Mesendoderm (in vitro differentiated cells): ENCODE results near the gene ELP5.
A peak's percentile ranks its signal among the peaks of the same experiment; 100 is the strongest.

Source experiments
- DNase-seq: peaks from one replicate; pipeline ENCODE4 v3.0.0; 2013
- H2AK5ac ChIP-seq: 2 replicates; pipeline ENCODE4 v1.6.1; 2013; ENCODE audit warnings: low read length, inconsistent platforms
- H2BK120ac ChIP-seq: 2 replicates; pipeline ENCODE4 v1.6.1; 2013; ENCODE audit warnings: low read depth, mild to moderate bottlenecking, low read length, moderate library complexity, mixed read lengths
- H2BK15ac ChIP-seq: replicated peaks from 2 replicates; pipeline ENCODE4 v1.6.1; 2013; ENCODE audit warnings: low read depth, mild to moderate bottlenecking, moderate library complexity
- H2BK5ac ChIP-seq: 2 replicates; pipeline ENCODE4 v1.6.1; 2013; ENCODE audit warnings: low read length, inconsistent platforms
- H3K18ac ChIP-seq: 2 replicates; pipeline ENCODE4 v1.6.1; 2013; ENCODE audit warnings: mild to moderate bottlenecking, low read length, mixed read lengths
- H3K23ac ChIP-seq: one replicate; pipeline ENCODE4 v1.6.1; 2013; ENCODE audit warnings: low read length
- H3K27ac ChIP-seq: 2 replicates; pipeline ENCODE4 v1.5.1; 2013; ENCODE audit warnings: low read depth, mild to moderate bottlenecking, inconsistent platforms, low read length, moderate library complexity
- H3K27me3 ChIP-seq: 2 replicates; pipeline ENCODE4 v1.6.1; 2013; ENCODE audit warnings: low read length, control low read depth, mild to moderate bottlenecking, inconsistent platforms; ENCODE audit not compliant: insufficient read depth, poor library complexity
- H3K36me3 ChIP-seq: 2 replicates; pipeline ENCODE4 v1.6.1; 2013; ENCODE audit warnings: low read length, inconsistent platforms; ENCODE audit not compliant: control insufficient read depth, insufficient read depth
- H3K4ac ChIP-seq: one replicate; pipeline ENCODE4 v1.6.1; 2013; ENCODE audit warnings: low read depth, mild to moderate bottlenecking, low read length, moderate library complexity
- H3K4me1 ChIP-seq: 2 replicates; pipeline ENCODE4 v1.6.1; 2013; ENCODE audit warnings: low read depth, low read length, inconsistent platforms; ENCODE audit not compliant: control insufficient read depth
- H3K4me2 ChIP-seq: 2 replicates; pipeline ENCODE4 v1.6.1; 2013; ENCODE audit warnings: low read length
- H3K4me3 ChIP-seq: 2 replicates; pipeline ENCODE4 v1.5.1; 2013; ENCODE audit warnings: mild to moderate bottlenecking, low read length
- H3K56ac ChIP-seq: one replicate; pipeline ENCODE4 v1.6.1; 2013; ENCODE audit warnings: low read length
- H3K79me1 ChIP-seq: 2 replicates; pipeline ENCODE4 v1.6.1; 2013; ENCODE audit warnings: low read length, inconsistent platforms
- H3K79me2 ChIP-seq: 2 replicates; pipeline ENCODE4 v1.6.1; 2013; ENCODE audit warnings: mild to moderate bottlenecking, low read length; ENCODE audit not compliant: control insufficient read depth, insufficient read depth
- H3K9ac ChIP-seq: 2 replicates; pipeline ENCODE4 v1.6.1; 2013; ENCODE audit warnings: low read length, inconsistent platforms
- H4K5ac ChIP-seq: one replicate; pipeline ENCODE4 v1.6.1; 2013; ENCODE audit warnings: low read length
- H4K8ac ChIP-seq: one replicate; pipeline ENCODE4 v1.6.1; 2013; ENCODE audit warnings: low read depth, mild to moderate bottlenecking, control low read depth, low read length, moderate library complexity
- WGBS: extraction: QIAGEN DNeasy Blood & Tissue Kit; methylation state at CpG from one replicate; pipeline ENCODE4 v1.1.7; 2013; ENCODE audit warnings: low lambda C conversion rate, missing lambda C conversion rate; ENCODE audit not compliant: insufficient coverage; ENCODE audit errors: extremely low coverage; 5-methylcytosine and 5-hydroxymethylcytosine counted together

ELP5 gene

DNA sequence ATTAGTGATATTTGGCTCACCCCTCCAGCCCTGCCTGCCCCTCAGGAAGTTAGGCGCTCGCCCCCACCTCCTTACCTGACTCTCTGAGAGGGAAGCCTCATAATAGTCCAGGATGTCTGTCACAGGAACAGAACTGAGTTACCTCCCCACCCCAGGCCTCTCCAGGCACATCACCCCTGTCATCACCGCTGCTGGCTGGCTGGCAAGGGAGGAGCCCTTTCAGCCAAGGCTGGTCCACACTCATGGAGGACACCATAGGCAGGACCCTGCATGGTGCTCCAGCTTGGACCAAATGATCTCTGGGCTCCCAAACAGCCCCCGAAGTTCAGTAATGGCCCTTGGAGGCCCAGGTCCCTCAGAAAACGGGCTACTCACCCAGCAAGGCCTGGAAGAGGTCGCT is 33.8 kb upstream of the ELP5 start:
- peaks cover 14% of the 10 kb centered on the region for H3K4me1 ChIP-seq
- peak overlapping the region; percentile 88 for H2AK5ac ChIP-seq
- H4K5ac ChIP-seq, result no peak overlapping the region
- H3K27ac ChIP-seq, result no peak overlapping the region
- DNase-seq, result no peak
- H3K56ac ChIP-seq, result peak overlapping the region; percentile 75
- no peak overlapping the region for H4K8ac ChIP-seq
- peak overlapping the region; percentile 35 for H3K9ac ChIP-seq
- no peak overlapping the region for H3K4ac ChIP-seq
- peaks cover 2% of the 10 kb centered on the region for H3K36me3 ChIP-seq
- no peak overlapping the region for H2BK5ac ChIP-seq
- no peak overlapping the region for H3K4me2 ChIP-seq
- WGBS, result no CpG with 5 or more reads among the region's 6 CpGs
- H3K4me3 ChIP-seq, result no peak overlapping the region
- H3K79me1 ChIP-seq, result peaks cover 5% of the 10 kb centered on the region
- H2BK15ac ChIP-seq, result no peak overlapping the region
- H3K18ac ChIP-seq, result peak overlapping the region; percentile 26
- no peak overlapping the region for H2BK120ac ChIP-seq
- H3K27me3 ChIP-seq, result no peaks in the 10 kb centered on the region
- peaks cover 9% of the 10 kb centered on the region for H3K79me2 ChIP-seq
- no peak overlapping the region for H3K23ac ChIP-seq

DNA sequence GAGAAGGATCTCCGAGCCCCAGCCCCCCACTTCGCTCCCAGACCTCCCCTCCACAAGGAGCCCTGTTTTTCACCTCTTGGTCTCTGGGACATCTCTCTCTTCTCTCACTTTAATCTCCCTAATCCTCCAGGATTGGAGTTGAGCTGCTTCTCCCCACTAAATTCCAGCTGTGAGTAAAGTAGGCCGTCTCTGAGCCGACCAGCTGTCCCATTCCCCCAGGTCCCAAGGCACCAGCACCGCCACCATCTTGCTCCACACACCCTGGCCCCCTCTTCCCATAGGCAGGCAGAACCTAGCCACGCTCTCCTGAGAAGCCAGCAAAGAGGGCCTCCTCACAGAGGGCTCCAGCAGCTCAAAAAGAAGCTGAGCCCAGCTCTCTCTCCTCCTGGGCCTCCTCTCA is 33.3 kb upstream of the ELP5 start:
- peaks cover 14% of the 10 kb centered on the region for H3K4me1 ChIP-seq
- H3K18ac ChIP-seq, result no peak overlapping the region
- H3K79me1 ChIP-seq, result peaks cover 5% of the 10 kb centered on the region
- H3K27me3 ChIP-seq, result no peaks in the 10 kb centered on the region
- H3K56ac ChIP-seq, result peak overlapping the region; percentile 58
- H3K23ac ChIP-seq, result no peak overlapping the region
- peaks cover 7% of the 10 kb centered on the region for H3K79me2 ChIP-seq
- no peak overlapping the region for H2BK120ac ChIP-seq
- H4K8ac ChIP-seq, result no peak overlapping the region
- H4K5ac ChIP-seq, result no peak overlapping the region
- no peak for DNase-seq
- H3K4me3 ChIP-seq, result no peak overlapping the region
- H3K9ac ChIP-seq, result peak overlapping the region; percentile 7
- H3K4me2 ChIP-seq, result no peak overlapping the region
- WGBS, result no CpG with 5 or more reads among the region's 6 CpGs
- H2AK5ac ChIP-seq, result no peak overlapping the region
- H3K36me3 ChIP-seq, result peaks cover 6% of the 10 kb centered on the region
- H2BK5ac ChIP-seq, result no peak overlapping the region
- H2BK15ac ChIP-seq, result no peak overlapping the region
- no peak overlapping the region for H3K4ac ChIP-seq
- no peak overlapping the region for H3K27ac ChIP-seq

DNA sequence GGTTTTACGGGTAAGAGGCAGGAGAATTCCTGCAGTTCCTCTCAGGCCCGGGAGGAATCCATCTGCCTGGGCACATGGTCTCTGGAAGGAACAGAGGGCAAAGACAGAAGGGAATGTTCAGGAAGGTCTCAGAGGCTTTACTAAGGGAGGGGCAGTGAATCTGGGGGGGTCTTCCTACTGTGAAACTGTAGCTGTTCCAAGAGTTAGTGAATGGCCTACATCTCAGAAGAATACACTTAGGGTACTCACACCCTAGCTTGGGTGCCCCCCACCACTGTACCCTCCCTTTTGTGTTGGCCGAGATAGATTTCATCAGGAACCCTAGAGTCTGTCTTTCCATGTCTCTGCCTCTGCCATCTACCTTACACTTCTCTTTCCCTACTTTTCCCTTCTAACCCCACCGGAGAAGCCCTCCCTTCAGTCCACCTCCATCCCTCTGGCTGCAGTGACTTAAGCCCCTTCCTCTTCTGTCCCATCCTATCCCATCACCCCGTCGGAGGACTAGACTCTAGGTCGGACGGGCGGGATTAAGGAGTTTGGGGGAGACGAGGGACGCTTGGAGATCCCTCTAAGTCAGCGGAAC is 32.7 kb upstream of the ELP5 start:
- Histone ChIP-seq H3K4me1 (peaks cover 14% of the 10 kb centered on the region), H3K4me3 (no peak overlapping the region), H3K36me3 (peaks cover 10% of the 10 kb centered on the region), H4K8ac (no peak overlapping the region), H3K23ac (no peak overlapping the region), H2BK15ac (no peak overlapping the region), H3K27ac (no peak overlapping the region), H2AK5ac (no peak overlapping the region), H3K56ac (peak overlapping the region; percentile 82), H3K9ac (peak overlapping the region; percentile 61), H3K18ac (no peak overlapping the region), H3K27me3 (no peaks in the 10 kb centered on the region), H3K79me1 (peaks cover 5% of the 10 kb centered on the region), H3K4me2 (peak overlapping the region; percentile 25), H3K4ac (no peak overlapping the region), H3K79me2 (peaks cover 7% of the 10 kb centered on the region), H2BK5ac (no peak overlapping the region), H4K5ac (peak overlapping the region; percentile 50), H2BK120ac (no peak overlapping the region)
- no CpG with 5 or more reads among the region's 12 CpGs for WGBS
- DNase-seq, result no peak

DNA sequence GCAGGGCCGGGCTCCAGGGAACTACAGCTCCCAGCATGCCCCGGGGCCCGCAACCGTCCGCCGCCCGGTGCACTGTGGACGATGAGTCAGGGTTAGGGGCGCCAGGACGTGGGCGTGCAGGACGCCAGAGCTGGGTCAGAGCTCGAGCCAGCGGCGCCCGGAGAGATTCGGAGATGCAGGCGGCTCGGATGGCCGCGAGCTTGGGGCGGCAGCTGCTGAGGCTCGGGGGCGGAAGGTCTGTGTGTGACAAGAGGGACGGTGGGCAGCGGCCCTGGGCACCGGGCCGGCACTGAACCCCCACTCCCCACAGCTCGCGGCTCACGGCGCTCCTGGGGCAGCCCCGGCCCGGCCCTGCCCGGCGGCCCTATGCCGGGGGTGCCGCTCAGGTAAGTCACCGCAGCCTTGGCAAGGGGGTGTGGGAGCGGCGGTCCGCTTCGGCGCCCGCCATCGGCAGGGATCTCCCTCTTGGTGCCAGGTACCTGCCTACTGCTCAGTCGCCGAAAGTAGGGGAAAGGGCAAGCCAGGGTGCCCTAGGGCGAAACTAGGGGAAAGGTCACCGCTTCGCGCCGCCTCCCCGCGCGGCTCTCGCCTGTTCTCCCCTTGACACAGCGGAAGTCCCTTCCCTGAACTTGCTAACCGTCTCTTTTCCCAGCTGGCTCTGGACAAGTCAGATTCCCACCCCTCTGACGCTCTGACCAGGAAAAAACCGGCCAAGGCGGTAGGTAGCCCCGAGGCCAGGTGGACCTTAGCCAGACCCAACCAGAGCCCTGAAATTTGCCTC is 32.0 kb upstream of the ELP5 start, which contains the start of the genes ACADVL and DLG4:
ACADVL (plus strand) TSS at position 127 of the 781 bp plus-strand sequence; CDS start at position 174, 47 bp downstream.
DLG4 (minus strand) TSS at position 25 of the 781 bp plus-strand sequence.
- Histone ChIP-seq H3K18ac (no peak within 1 kb of the TSS), H3K27ac (peak within 1 kb of the TSS; percentile 50), H3K4me1 (peaks cover 14% of the 10 kb centered on the region), H4K8ac (no peak within 1 kb of the TSS), H3K56ac (peak within 1 kb of the TSS; percentile 90), H2BK5ac (no peak within 1 kb of the TSS), H3K79me1 (peaks cover 5% of the 10 kb centered on the region), H2BK120ac (no peak within 1 kb of the TSS), H2AK5ac (peak within 1 kb of the TSS; percentile 6), H3K4ac (peak within 1 kb of the TSS; percentile 23), H2BK15ac (no peak within 1 kb of the TSS), H3K4me3 (peak within 1 kb of the TSS; percentile 40), H3K4me2 (peak within 1 kb of the TSS; percentile 83), H3K9ac (peak within 1 kb of the TSS; percentile 70), H4K5ac (peak within 1 kb of the TSS; percentile 50), H3K23ac (no peak within 1 kb of the TSS), H3K27me3 (no peaks in the 10 kb centered on the region), H3K79me2 (peaks cover 7% of the 10 kb centered on the region), H3K36me3 (peaks cover 10% of the 10 kb centered on the region)
- DNase-seq, result peak; percentile 90
- WGBS, result no CpG with 5 or more reads among the region's 63 CpGs

DNA sequence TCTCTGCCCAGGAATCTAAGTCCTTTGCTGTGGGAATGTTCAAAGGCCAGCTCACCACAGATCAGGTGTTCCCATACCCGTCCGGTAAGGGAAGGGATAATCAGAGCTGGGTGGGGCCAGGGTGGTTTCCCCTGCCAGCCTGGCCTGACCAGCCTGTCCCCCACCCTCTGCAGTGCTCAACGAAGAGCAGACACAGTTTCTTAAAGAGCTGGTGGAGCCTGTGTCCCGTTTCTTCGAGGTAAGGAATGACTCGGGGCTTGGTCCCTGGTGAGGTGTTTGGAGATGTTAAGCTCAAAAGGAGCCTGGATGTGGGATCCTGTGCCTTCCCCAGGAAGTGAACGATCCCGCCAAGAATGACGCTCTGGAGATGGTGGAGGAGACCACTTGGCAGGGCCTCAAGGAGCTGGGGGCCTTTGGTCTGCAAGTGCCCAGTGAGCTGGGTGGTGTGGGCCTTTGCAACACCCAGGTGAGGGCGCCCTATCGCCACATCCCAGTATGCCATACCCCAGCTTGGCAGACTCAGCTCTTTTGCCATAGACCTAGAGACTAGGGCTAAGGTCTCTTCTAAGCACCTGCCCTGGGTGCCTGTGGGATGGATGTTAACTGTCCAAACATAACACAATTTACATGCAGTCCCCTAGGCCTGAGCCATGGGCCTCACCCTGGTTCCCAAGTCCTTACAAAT is 31.3 kb upstream of the ELP5 start:
- Histone ChIP-seq H2BK120ac (no peak overlapping the region), H3K27me3 (no peaks in the 10 kb centered on the region), H3K18ac (no peak overlapping the region), H3K27ac (peak overlapping the region; percentile 50), H4K8ac (no peak overlapping the region), H3K4me2 (peak overlapping the region; percentile 83), H3K56ac (peak overlapping the region; percentile 90), H4K5ac (no peak overlapping the region), H2AK5ac (peak overlapping the region; percentile 6), H3K79me2 (peaks cover 7% of the 10 kb centered on the region), H3K9ac (peak overlapping the region; percentile 70), H3K23ac (no peak overlapping the region), H3K4me1 (peaks cover 14% of the 10 kb centered on the region), H3K4ac (no peak overlapping the region), H2BK5ac (no peak overlapping the region), H3K79me1 (peaks cover 5% of the 10 kb centered on the region), H2BK15ac (no peak overlapping the region), H3K36me3 (peaks cover 10% of the 10 kb centered on the region), H3K4me3 (peak overlapping the region; percentile 40)
- WGBS, result no CpG with 5 or more reads among the region's 11 CpGs
- DNase-seq, result peak; percentile 75
